H1 (cell line): ENCODE measurements around the gene TRIM7.

ENCODE experiments used
- BRCA1 ChIP-seq: IDR thresholded peaks from 2 replicates; pipeline ENCODE4 v1.6.1; 2012; ENCODE audit warnings: low read depth, low read length, improper control_type of control experiment
- CEBPB ChIP-seq: IDR thresholded peaks from 2 replicates; pipeline ENCODE4 v1.6.1; 2012; ENCODE audit warnings: low read depth, low read length
- CTCF ChIP-seq, 3 experiments: IDR thresholded peaks; 1 replicate in 2 of 3; 2 replicates in 1 of 3; pipeline versions ENCODE4 v1.5.1 to v1.6.1; 2011; ENCODE audit warnings: low read length in 3 of 3, mild to moderate bottlenecking in 3 of 3, inconsistent platforms in 2 of 3, low read depth in 1 of 3, moderate library complexity in 1 of 3; ENCODE audit not compliant: insufficient read depth in 1 of 3; ENCODE audit errors: control extremely low read depth in 1 of 3
- MAX ChIP-seq: IDR thresholded peaks from 2 replicates; pipeline ENCODE4 v1.6.1; 2012; ENCODE audit warnings: inconsistent platforms
- POLR2A ChIP-seq, 2 experiments: IDR thresholded peaks; 1 replicate in 1 of 2; 2 replicates in 1 of 2; pipeline ENCODE4 v1.6.1; 2011; ENCODE audit warnings: low read depth in 2 of 2, low read length in 2 of 2, mild to moderate bottlenecking in 2 of 2; ENCODE audit errors: control extremely low read depth in 1 of 2
- POLR2AphosphoS5 ChIP-seq: IDR thresholded peaks from 2 replicates; pipeline ENCODE4 v1.6.1; 2011; ENCODE audit warnings: low read depth, low read length
- RFX5 ChIP-seq: IDR thresholded peaks from 2 replicates; pipeline ENCODE4 v1.6.1; 2011; ENCODE audit warnings: low read depth, low read length, improper control_type of control experiment, borderline replicate concordance

GRCh38 chr5:181242031-181242451 is 37.0 kb upstream of the TRIM7 start:
- no peak for TF ChIP-seq POLR2AphosphoS5
- TF ChIP-seq RFX5, result no peak
- no peak for TF ChIP-seq CTCF (IDR thresholded peaks at IDR 0.05; ENCODE audit: control extremely low read depth in 1 of 3, insufficient read depth in 1 of 3, low read depth in 1 of 3, low read length in 3 of 3)
- no peak for TF ChIP-seq BRCA1
- no peak for TF ChIP-seq MAX
- TF ChIP-seq POLR2A (IDR thresholded peaks at IDR 0.05; ENCODE audit: control extremely low read depth in 1 of 2, low read depth in 2 of 2, low read length in 2 of 2), result no peak; a peak in 1 of 3 replicates
- TF ChIP-seq CEBPB, result no peak
